GM21528 (cell line): ENCODE data around the gene MET.
"Not testable (repeated sequence)": the region's sequence is repeated elsewhere in the genome, so short reads cannot be mapped to it uniquely, and the experiment has no call there.

ENCODE experiments used
- ATAC-seq: cut with Tn5 transposase; IDR thresholded peaks from one replicate; pipeline ENCODE4 v1.9.1; 2021; ENCODE audit warnings: mild to moderate bottlenecking, moderate library complexity; ENCODE audit not compliant: unreplicated experiment, low FRiP score

MET gene

GRCh38 chr7:116801092-116801710, 129.2 kb downstream of the MET start:
- ATAC-seq = no peak

GRCh38 chr7:116802144-116802745, 130.2 kb downstream of the MET start:
- ATAC-seq = no peak

GRCh38 chr7:116802746-116803152, 130.8 kb downstream of the MET start:
- ATAC-seq = peak; percentile 68

GRCh38 chr7:116804471-116804870, 132.5 kb downstream of the MET start:
- ATAC-seq = no peak

GRCh38 chr7:116805100-116805544, 133.1 kb downstream of the MET start:
- ATAC-seq = no peak

- ATAC-seq = no peak
These were observed 134.3 kb downstream of the MET start for GRCh38 chr7:116806046-116806944.

- no peak for ATAC-seq
These were observed 135.1 kb downstream of the MET start for GRCh38 chr7:116807011-116807560.

GRCh38 chr7:116809636-116810266, 137.8 kb downstream of the MET start:
- peak; percentile 69 for ATAC-seq

GRCh38 chr7:116810267-116811116, 138.5 kb downstream of the MET start:
- no peak for ATAC-seq

- no peak for ATAC-seq
These were observed 139.8 kb downstream of the MET start for GRCh38 chr7:116811768-116812167.

GRCh38 chr7:116812860-116813259, 140.9 kb downstream of the MET start:
- ATAC-seq = no peak

GRCh38 chr7:116813371-116813770, 141.4 kb downstream of the MET start:
- ATAC-seq = not testable (repeated sequence)

GRCh38 chr7:116815041-116815440, 143.0 kb downstream of the MET start:
- no peak for ATAC-seq

- no peak for ATAC-seq
These were observed 148.2 kb downstream of the MET start for GRCh38 chr7:116820149-116820548.

GRCh38 chr7:116821647-116822046, 149.7 kb downstream of the MET start:
- ATAC-seq = not testable (repeated sequence)

GRCh38 chr7:116824449-116824848, 152.5 kb downstream of the MET start:
- ATAC-seq = no peak

- ATAC-seq = no peak
These were observed 156.3 kb downstream of the MET start for GRCh38 chr7:116828281-116828680.

- ATAC-seq = no peak
These were observed 157.0 kb downstream of the MET start for GRCh38 chr7:116829041-116829440.

GRCh38 chr7:116829493-116829892, 157.5 kb downstream of the MET start:
- no peak for ATAC-seq

GRCh38 chr7:116832692-116833091, 160.7 kb downstream of the MET start:
- no peak for ATAC-seq
